DND-41 (cell line): ENCODE data around the gene ACP3.
"Not testable (repeated sequence)": the region's sequence is repeated elsewhere in the genome, so short reads cannot be mapped to it uniquely, and the experiment has no call there.

Experiments
- ATAC-seq: fragments of 200-7000 bp; cut with Tn5 transposase; 3 replicates; pipeline ENCODE4 v1.9.1; 2021; ENCODE audit warnings: low read depth; ENCODE audit not compliant: insufficient read depth
- DNase-seq: peaks from one replicate; pipeline ENCODE4 v3.0.0-alpha.2; 2020
- H2AFZ ChIP-seq: 2 replicates; pipeline ENCODE4 v1.6.0; 2012; ENCODE audit warnings: low read depth, low read length
- H3K27ac ChIP-seq: 2 replicates; pipeline ENCODE4 v1.5.1; 2012; ENCODE audit warnings: low read length, inconsistent platforms
- H3K27me3 ChIP-seq: fragments of 200-600 bp; sonication (generic); 2 replicates; pipeline ENCODE4 v1.6.0; 2012; ENCODE audit warnings: low read length, mild to moderate bottlenecking, inconsistent platforms; ENCODE audit not compliant: insufficient read depth, poor library complexity
- H3K36me3 ChIP-seq: 2 replicates; pipeline ENCODE4 v1.5.1; 2012; ENCODE audit warnings: low read length, inconsistent platforms; ENCODE audit not compliant: insufficient read depth
- H3K4me1 ChIP-seq: 2 replicates; pipeline ENCODE4 v1.5.1; 2012; ENCODE audit warnings: mild to moderate bottlenecking, low read length; ENCODE audit not compliant: insufficient read depth
- H3K4me2 ChIP-seq: 2 replicates; pipeline ENCODE4 v1.6.0; 2012; ENCODE audit warnings: mild to moderate bottlenecking, moderate library complexity, low read length, inconsistent platforms; ENCODE audit not compliant: insufficient read depth
- H3K4me3 ChIP-seq, 2 experiments: fragments of 200-600 bp in 1 of 2; shearing (Covaris generic) in 1 of 2; 2 replicates each; pipeline ENCODE4 v1.5.1; 2012 to 2016; ENCODE audit warnings: inconsistent platforms in 2 of 2, low read length in 2 of 2, mild to moderate bottlenecking in 2 of 2, low read depth in 1 of 2, moderate library complexity in 1 of 2
- H3K79me2 ChIP-seq: 2 replicates; pipeline ENCODE4 v1.6.0; 2012; ENCODE audit warnings: low read length, inconsistent platforms; ENCODE audit not compliant: insufficient read depth
- H3K9ac ChIP-seq: 2 replicates; pipeline ENCODE4 v1.6.0; 2012; ENCODE audit warnings: low read depth, mild to moderate bottlenecking, inconsistent platforms, low read length, moderate library complexity
- H3K9me3 ChIP-seq: 2 replicates; pipeline ENCODE4 v1.5.1; 2012; ENCODE audit warnings: low read length, moderate library complexity, mild to moderate bottlenecking, inconsistent platforms; ENCODE audit not compliant: insufficient read depth, severe bottlenecking
- H4K20me1 ChIP-seq: 2 replicates; pipeline ENCODE4 v1.6.0; 2012; ENCODE audit warnings: low read length; ENCODE audit not compliant: insufficient read depth
- EZH2 ChIP-seq: IDR thresholded peaks from 3 replicates; pipeline ENCODE4 v1.6.1; 2012; ENCODE audit warnings: borderline replicate concordance, low read depth, mild to moderate bottlenecking, moderate library complexity, low read length, inconsistent platforms; ENCODE audit not compliant: severe bottlenecking
- TF ChIP-seq, protein P1 (sequence below): IDR thresholded peaks from 2 replicates; pipeline ENCODE4 v1.5.1; 2012; ENCODE audit warnings: borderline replicate concordance, low read length, moderate library complexity, mild to moderate bottlenecking; ENCODE audit not compliant: poor library complexity, severe bottlenecking; ENCODE audit errors: extremely low read depth

ACP3 gene

DNA sequence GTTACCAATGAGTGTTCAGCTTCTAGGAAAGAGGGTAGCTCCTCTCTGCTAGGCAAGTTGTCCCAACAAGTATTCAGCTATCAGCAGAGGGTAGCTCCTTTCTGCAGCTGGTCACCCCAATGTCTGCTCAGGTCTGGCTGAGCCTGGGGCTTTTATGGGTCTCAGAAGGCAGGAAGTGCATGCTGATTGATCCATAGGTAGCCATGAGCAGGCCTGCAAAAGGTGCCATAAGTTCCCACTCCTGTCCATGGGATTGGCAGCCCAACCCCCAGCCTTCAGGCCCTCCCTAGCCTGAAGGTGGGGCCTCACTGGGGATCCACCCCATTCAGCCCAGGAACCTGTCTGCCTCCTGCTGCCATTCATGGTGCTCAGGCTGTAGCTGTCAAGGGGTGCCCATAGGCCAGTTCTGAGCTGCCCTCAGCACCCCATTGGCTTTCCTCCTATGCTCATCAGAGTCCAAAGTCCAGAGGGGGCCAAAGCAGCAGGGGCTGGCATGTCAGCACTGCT lies 65.5 kb downstream of the ACP3 start:
- TF ChIP-seq EZH2 = no peak
- TF ChIP-seq, protein P1, sequence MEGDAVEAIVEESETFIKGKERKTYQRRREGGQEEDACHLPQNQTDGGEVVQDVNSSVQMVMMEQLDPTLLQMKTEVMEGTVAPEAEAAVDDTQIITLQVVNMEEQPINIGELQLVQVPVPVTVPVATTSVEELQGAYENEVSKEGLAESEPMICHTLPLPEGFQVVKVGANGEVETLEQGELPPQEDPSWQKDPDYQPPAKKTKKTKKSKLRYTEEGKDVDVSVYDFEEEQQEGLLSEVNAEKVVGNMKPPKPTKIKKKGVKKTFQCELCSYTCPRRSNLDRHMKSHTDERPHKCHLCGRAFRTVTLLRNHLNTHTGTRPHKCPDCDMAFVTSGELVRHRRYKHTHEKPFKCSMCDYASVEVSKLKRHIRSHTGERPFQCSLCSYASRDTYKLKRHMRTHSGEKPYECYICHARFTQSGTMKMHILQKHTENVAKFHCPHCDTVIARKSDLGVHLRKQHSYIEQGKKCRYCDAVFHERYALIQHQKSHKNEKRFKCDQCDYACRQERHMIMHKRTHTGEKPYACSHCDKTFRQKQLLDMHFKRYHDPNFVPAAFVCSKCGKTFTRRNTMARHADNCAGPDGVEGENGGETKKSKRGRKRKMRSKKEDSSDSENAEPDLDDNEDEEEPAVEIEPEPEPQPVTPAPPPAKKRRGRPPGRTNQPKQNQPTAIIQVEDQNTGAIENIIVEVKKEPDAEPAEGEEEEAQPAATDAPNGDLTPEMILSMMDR = no peak
- H3K9ac ChIP-seq = no peak overlapping the region
- H2AFZ ChIP-seq = no peak overlapping the region
- no peak for ATAC-seq
- H3K27me3 ChIP-seq = peaks cover 5% of the 10 kb centered on the region
- DNase-seq = no peak
- no peak overlapping the region for H3K27ac ChIP-seq
- H4K20me1 ChIP-seq = no peaks in the 10 kb centered on the region
- no peak overlapping the region for H3K4me3 ChIP-seq
- no peaks in the 10 kb centered on the region for H3K4me1 ChIP-seq
- H3K4me2 ChIP-seq = no peak overlapping the region
- H3K79me2 ChIP-seq = no peaks in the 10 kb centered on the region
- H3K9me3 ChIP-seq = peaks cover 4% of the 10 kb centered on the region
- H3K36me3 ChIP-seq = no peaks in the 10 kb centered on the region

- Histone ChIP-seq H3K79me2 (no peaks in the 10 kb centered on the region), H3K4me2 (no peak overlapping the region), H3K4me1 (no peaks in the 10 kb centered on the region), H3K27me3 (peaks cover 3% of the 10 kb centered on the region), H2AFZ (no peak overlapping the region), H3K27ac (no peak overlapping the region), H4K20me1 (no peaks in the 10 kb centered on the region), H3K36me3 (no peaks in the 10 kb centered on the region), H3K4me3 (no peak overlapping the region), H3K9ac (no peak overlapping the region), H3K9me3 (peaks cover 4% of the 10 kb centered on the region)
- DNase-seq = no peak
- TF ChIP-seq EZH2 = no peak
- TF ChIP-seq, protein P1 = no peak
- no peak for ATAC-seq
These were observed 69.1 kb downstream of the ACP3 start for GRCh38 chr3:132386259-132386658.

GRCh38 chr3:132392675-132393074 lies 75.5 kb downstream of the ACP3 start:
- H3K9me3 ChIP-seq, H3K27me3 ChIP-seq, DNase-seq, H2AFZ ChIP-seq, H3K79me2 ChIP-seq, H4K20me1 ChIP-seq, H3K4me2 ChIP-seq, H3K9ac ChIP-seq, H3K27ac ChIP-seq, H3K4me1 ChIP-seq, ATAC-seq, H3K36me3 ChIP-seq, H3K4me3 ChIP-seq: not testable (repeated sequence)

- Histone ChIP-seq H3K9me3 (no peaks in the 10 kb centered on the region), H2AFZ (no peak overlapping the region), H4K20me1 (no peaks in the 10 kb centered on the region), H3K4me2 (no peak overlapping the region), H3K79me2 (no peaks in the 10 kb centered on the region), H3K9ac (no peak overlapping the region), H3K36me3 (no peaks in the 10 kb centered on the region), H3K4me1 (no peaks in the 10 kb centered on the region), H3K27me3 (peaks cover 8% of the 10 kb centered on the region), H3K27ac (no peak overlapping the region), H3K4me3 (no peak overlapping the region)
- DNase-seq = no peak
- ATAC-seq = no peak
- TF ChIP-seq, protein P1 = no peak
- TF ChIP-seq EZH2 = no peak
These were observed 77.1 kb downstream of the ACP3 start for GRCh38 chr3:132394320-132394719.
